SK-N-SH (cell line): Measurements from ENCODE around the gene DLL4. TPM values are rescaled to one million over a fixed set of nuclear protein-coding genes. Genes with fewer than 3 reads are reported as not detected.

Experiments
- CTCF ChIA-PET: fragments of 300-600, 350-600 bp; formaldehyde crosslinking; extraction: SDS; loops from one replicate; lab custom pipeline; 2021; lab: Yijun Ruan, JAX
- POLR2A ChIA-PET: fragments of 350-600 bp; sonication (Branson Sonifier 250); formaldehyde crosslinking; extraction: SDS; loops from one replicate; lab custom pipeline; 2020; ENCODE audit warnings: antibody characterized with exemption, inconsistent platforms; lab: Yijun Ruan, JAX
- DNase-seq: peaks from one replicate; pipeline ENCODE4 v3.0.0; 2012
- H2AFZ ChIP-seq: fragments of 200-600 bp; sonication (generic); 2 replicates; pipeline ENCODE4 v1.8.1; 2016; ENCODE audit warnings: antibody characterized with exemption, mild to moderate bottlenecking, low read depth
- H3F3A ChIP-seq: fragments of 200-600 bp; sonication (generic); replicated peaks from 2 replicates; pipeline ENCODE3; 2016; ENCODE audit warnings: antibody characterized with exemption, mild to moderate bottlenecking; ENCODE audit not compliant: insufficient read depth
- H3K27ac ChIP-seq, 2 experiments: fragments of 200-500 bp in 1 of 2; fragments of 200-600 bp in 1 of 2; sonication (Bioruptor generic) in 1 of 2; sonication (generic), shearing (Covaris generic) in 1 of 2; 2 replicates each; pipeline versions ENCODE4 v1.5.1 to v1.6.1; 2014 to 2016; ENCODE audit warnings: low read depth in 2 of 2, inconsistent platforms in 1 of 2, low read length in 1 of 2, mild to moderate bottlenecking in 1 of 2, mixed read lengths in 1 of 2
- H3K27me3 ChIP-seq: fragments of 200-600 bp; sonication (generic), shearing (Covaris generic); 2 replicates; pipeline ENCODE4 v1.6.1; 2016; ENCODE audit warnings: mixed run types; ENCODE audit not compliant: insufficient read depth
- H3K36me3 ChIP-seq, 2 experiments: fragments of 200-500 bp in 1 of 2; fragments of 200-600 bp in 1 of 2; sonication (Bioruptor generic) in 1 of 2; sonication (generic) in 1 of 2; replicated peaks in 1 of 2; 2 replicates each; pipeline versions ENCODE3 to v1.5.1; 2014 to 2016; ENCODE audit warnings: low read length in 1 of 2, mild to moderate bottlenecking in 1 of 2; ENCODE audit not compliant: insufficient read depth in 2 of 2, control insufficient read depth in 1 of 2
- H3K4me1 ChIP-seq, 2 experiments: fragments of 200-500 bp in 1 of 2; fragments of 200-600 bp in 1 of 2; sonication (Bioruptor generic) in 1 of 2; sonication (generic), shearing (Covaris generic) in 1 of 2; 2 replicates each; pipeline versions ENCODE4 v1.5.1 to v1.6.1; 2014 to 2016; ENCODE audit warnings: low read depth in 1 of 2, low read length in 1 of 2, mixed run types in 1 of 2; ENCODE audit not compliant: insufficient read depth in 2 of 2, control insufficient read depth in 1 of 2
- H3K4me2 ChIP-seq: fragments of 200-600 bp; sonication (generic), shearing (Covaris generic); 2 replicates; pipeline ENCODE4 v1.6.1; 2017; ENCODE audit warnings: mixed run types
- H3K4me3 ChIP-seq, 2 experiments: fragments of 200-500 bp in 1 of 2; fragments of 200-600 bp in 1 of 2; sonication (Bioruptor generic) in 1 of 2; sonication (generic), shearing (Covaris generic) in 1 of 2; 2 replicates each; pipeline versions ENCODE4 v1.5.1 to v1.8.1; 2014 to 2016; ENCODE audit warnings: low read depth in 2 of 2, inconsistent platforms in 1 of 2, low read length in 1 of 2, mild to moderate bottlenecking in 1 of 2, mixed read lengths in 1 of 2, moderate library complexity in 1 of 2
- H3K79me2 ChIP-seq: fragments of 200-600 bp; sonication (generic); 2 replicates; pipeline ENCODE4 v1.8.1; 2017; ENCODE audit warnings: mild to moderate bottlenecking; ENCODE audit not compliant: insufficient read depth
- H3K9ac ChIP-seq: fragments of 200-600 bp; sonication (generic); 2 replicates; pipeline ENCODE4 v1.6.1; 2017; ENCODE audit warnings: mixed run types
- H3K9me2 ChIP-seq: fragments of 200-600 bp; sonication (generic); 2 replicates; pipeline ENCODE4 v1.6.1; 2017; ENCODE audit warnings: mixed run types
- H3K9me3 ChIP-seq: fragments of 200-600 bp; sonication (generic); 2 replicates; pipeline ENCODE4 v1.6.1; 2017; ENCODE audit warnings: mixed run types, mild to moderate bottlenecking, moderate library complexity
- H4K20me1 ChIP-seq: fragments of 200-600 bp; sonication (generic); 2 replicates; pipeline ENCODE4 v1.6.1; 2017; ENCODE audit warnings: mild to moderate bottlenecking, mixed run types; ENCODE audit not compliant: insufficient read depth
- ELF1 ChIP-seq: IDR thresholded peaks from 2 replicates; pipeline ENCODE4 v1.4.0; 2012
- EP300 ChIP-seq, 2 experiments: IDR thresholded peaks; 2 replicates each; pipeline versions ENCODE4 v1.4.0 to v1.6.1; 2012; ENCODE audit warnings: borderline replicate concordance in 1 of 2, low read depth in 1 of 2, low read length in 1 of 2
- FOXJ3 ChIP-seq: sonication (generic); formaldehyde crosslinking; IDR thresholded peaks from 2 replicates; pipeline ENCODE4 v1.5.1; 2020; ENCODE audit warnings: mild to moderate bottlenecking, missing genetic modification reagents
- MAX ChIP-seq: IDR thresholded peaks from 2 replicates; pipeline ENCODE4 v1.4.0; 2012; ENCODE audit warnings: low read depth
- MEF2A ChIP-seq: IDR thresholded peaks from 2 replicates; pipeline ENCODE4 v1.4.0; 2012; ENCODE audit warnings: low read depth, borderline replicate concordance
- NRF1 ChIP-seq: IDR thresholded peaks from 2 replicates; pipeline ENCODE4 v1.6.1; 2012; ENCODE audit warnings: low read depth, mild to moderate bottlenecking, low read length
- PBX3 ChIP-seq: IDR thresholded peaks from 2 replicates; pipeline ENCODE4; 2012
- RAD21 ChIP-seq: IDR thresholded peaks from 2 replicates; pipeline ENCODE4 v1.6.1; 2012; ENCODE audit warnings: mild to moderate bottlenecking, low read length
- REST ChIP-seq: IDR thresholded peaks from 2 replicates; pipeline ENCODE4 v1.6.1; 2012; ENCODE audit warnings: mild to moderate bottlenecking, low read depth, low read length, moderate library complexity
- RFX5 ChIP-seq: IDR thresholded peaks from 2 replicates; pipeline ENCODE4 v1.6.1; 2012; ENCODE audit warnings: mild to moderate bottlenecking, improper control_type of control experiment, low read length
- RXRA ChIP-seq: IDR thresholded peaks from 2 replicates; pipeline ENCODE4 v1.4.0; 2012; ENCODE audit warnings: low read depth, mild to moderate bottlenecking, borderline replicate concordance
- SMC3 ChIP-seq: IDR thresholded peaks from 2 replicates; pipeline ENCODE4 v1.6.1; 2012; ENCODE audit warnings: low read depth, low read length, improper control_type of control experiment
- TAF1 ChIP-seq: IDR thresholded peaks from 2 replicates; pipeline ENCODE4 v1.6.1; 2012; ENCODE audit warnings: low read depth, mild to moderate bottlenecking, low read length, moderate library complexity, borderline replicate concordance
- TCF12 ChIP-seq: IDR thresholded peaks from 2 replicates; pipeline ENCODE4 v1.4.0; 2012
- USF2 ChIP-seq: fragments of 150-350 bp; IDR thresholded peaks from 2 replicates; pipeline ENCODE4 v1.6.1; 2017; ENCODE audit warnings: antibody characterized with exemption, low read length, low read depth, borderline replicate concordance
- ZBTB33 ChIP-seq: IDR thresholded peaks from 2 replicates; pipeline ENCODE4 v1.4.0; 2012; ENCODE audit warnings: low read depth, borderline replicate concordance
- WGBS: methylation state at CpG from one replicate; pipeline ENCODE4 v1.1.6; 2017; ENCODE audit warnings: low lambda C conversion rate; 5-methylcytosine and 5-hydroxymethylcytosine counted together
- polyA plus RNA-seq, 3 experiments: library from polyadenylated mRNA; depleted of rRNA; stranded (reverse); fragments of >200 nt; gene quantifications; 2 replicates each; pipeline ENCODE4 v1.2.3, GENCODE V29; 2012

The DLL4 gene
- polyA plus RNA-seq, 1 of the 3 experiments (the other 2 are of a cell fraction): 0.03 TPM

GRCh38 chr15:40893733-40894680 lies 35.1 kb upstream of the DLL4 start, which contains the start of gene VPS18 (continued):
- peak; percentile 56; the same call in 1 of the 2 replicates for TF ChIP-seq USF2
- peak; percentile 55 for TF ChIP-seq TAF1
- TF ChIP-seq RAD21: peak; percentile 85
- TF ChIP-seq REST: peak; percentile 28; the same call in 1 of the 2 replicates
- no peak for TF ChIP-seq TCF12
- TF ChIP-seq MAX: peak; percentile 96
- TF ChIP-seq EP300 (IDR thresholded peaks at IDR 0.05; ENCODE audit: borderline replicate concordance in 1 of 2, low read depth in 1 of 2, low read length in 1 of 2): 0 out of 4 replicates have a peak, but pooled peaks of 1 of the 2 experiments have one; percentile 11
- TF ChIP-seq ELF1: peak; percentile 86
- TF ChIP-seq MEF2A: no peak
- TF ChIP-seq SMC3: peak; percentile 83
- TF ChIP-seq FOXJ3 (CRISPR knock-in tag): 0 out of 2 replicates have a peak, but pooled peaks have one; percentile 41

GRCh38 chr15:40894681-40895448 lies 34.3 kb upstream of the DLL4 start:
- 2% methylated on average over 12 of the region's 33 CpGs for WGBS
- Histone ChIP-seq H3K9me3 (no peaks in the 10 kb centered on the region), H2AFZ (peak overlapping the region; percentile 66; the same call in 1 of the 2 replicates), H4K20me1 (peaks cover 6% of the 10 kb centered on the region; the same call in 1 of the 2 replicates), H3K36me3 (peaks cover 19% of the 10 kb centered on the region in 2 experiments), H3K9me2 (no peaks in the 10 kb centered on the region), H3K27ac (peak overlapping the region; percentile 36 to 85), H3F3A (peaks cover 11% of the 10 kb centered on the region), H3K27me3 (no peaks in the 10 kb centered on the region), H3K9ac (peak overlapping the region; percentile 86), H3K4me3 (peak overlapping the region; percentile 88 to 91), H3K4me1 (peaks cover 0 to 14% of the 10 kb centered on the region in 2 experiments; a peak in 1 of 4 replicates), H3K79me2 (peaks cover 31% of the 10 kb centered on the region), H3K4me2 (peak overlapping the region; percentile 91)
- ChIA-PET POLR2A (interaction anchor here (0.5 to 1.5 kb wide), 8 partner anchors 17 to 138 kb away, joined by 3 to 9 read pairs (median 3); partner anchors contain the start of genes DNAJC17, RHOV and ZFYVE19), CTCF (interaction anchor here (0.8 to 23.8 kb wide), 40 partner anchors 10 to 389 kb away, joined by 3 to 675 read pairs (median 4); partner anchors contain the start of genes DLL4, RHOV, RPUSD2 and SPINT1)
- DNase-seq: peak; percentile 78
- TF ChIP-seq ZBTB33: no peak
- TF ChIP-seq RXRA: no peak
- no peak for TF ChIP-seq EP300 (IDR thresholded peaks at IDR 0.05; ENCODE audit: borderline replicate concordance in 1 of 2, low read depth in 1 of 2, low read length in 1 of 2)
- no peak for TF ChIP-seq RAD21
- TF ChIP-seq PBX3: no peak
- TF ChIP-seq FOXJ3 (CRISPR knock-in tag): no peak
- TF ChIP-seq USF2: no peak
- TF ChIP-seq ELF1: peak; percentile 61
- no peak for TF ChIP-seq RFX5
- no peak for TF ChIP-seq NRF1
